COR-L47 (cell line): Measurements from ENCODE around the gene TES.

ENCODE experiments used
- DNase-seq: peaks from one replicate; lab custom pipeline; 2025; lab: John Stamatoyannopoulos, UW

The TES gene

DNA sequence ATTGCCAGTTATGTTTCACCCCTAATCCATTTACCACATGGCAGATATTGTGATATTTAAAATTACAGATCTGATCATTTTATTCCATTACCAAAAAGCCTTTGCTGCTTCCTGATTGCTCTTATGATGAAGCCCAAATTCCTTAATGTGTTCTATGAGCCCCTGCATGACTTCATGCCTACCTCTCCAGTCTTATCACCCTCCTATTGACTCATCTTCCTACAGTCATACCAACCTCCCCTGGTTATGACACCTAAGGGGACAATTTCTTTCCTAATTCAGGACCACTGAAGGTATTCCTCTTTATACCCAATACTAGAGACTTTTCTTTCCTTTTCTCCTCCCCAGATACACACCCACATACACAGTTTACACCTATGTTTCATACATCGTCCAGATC, 36.0 kb downstream of the TES start:
- no peak for DNase-seq

DNA sequence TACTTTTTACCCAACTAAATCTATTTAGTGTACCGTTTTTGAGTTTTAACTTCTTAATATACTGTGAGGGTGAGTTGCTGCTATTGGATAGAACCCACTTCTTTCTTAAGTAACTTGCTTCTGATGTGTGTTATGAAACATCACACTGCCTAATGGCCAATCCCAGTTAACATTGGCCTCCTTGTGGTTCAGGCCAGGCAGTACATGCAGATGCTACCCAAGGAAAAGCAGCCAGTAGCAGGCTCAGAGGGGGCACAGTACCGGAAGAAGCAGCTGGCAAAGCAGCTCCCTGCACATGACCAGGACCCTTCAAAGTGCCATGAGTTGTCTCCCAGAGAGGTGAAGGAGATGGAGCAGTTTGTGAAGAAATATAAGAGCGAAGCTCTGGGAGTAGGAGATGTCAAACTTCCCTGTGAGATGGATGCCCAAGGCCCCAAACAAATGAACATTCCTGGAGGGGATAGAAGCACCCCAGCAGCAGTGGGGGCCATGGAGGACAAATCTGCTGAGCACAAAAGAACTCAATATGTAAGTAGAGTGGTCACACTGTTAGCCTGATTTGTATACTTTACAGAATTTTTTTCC, 39.7 kb downstream of the TES start:
- peak; percentile 15 for DNase-seq

- no peak for DNase-seq
Observed at GRCh38 chr7:116251675-116252074, 41.3 kb downstream of the TES start.

DNA sequence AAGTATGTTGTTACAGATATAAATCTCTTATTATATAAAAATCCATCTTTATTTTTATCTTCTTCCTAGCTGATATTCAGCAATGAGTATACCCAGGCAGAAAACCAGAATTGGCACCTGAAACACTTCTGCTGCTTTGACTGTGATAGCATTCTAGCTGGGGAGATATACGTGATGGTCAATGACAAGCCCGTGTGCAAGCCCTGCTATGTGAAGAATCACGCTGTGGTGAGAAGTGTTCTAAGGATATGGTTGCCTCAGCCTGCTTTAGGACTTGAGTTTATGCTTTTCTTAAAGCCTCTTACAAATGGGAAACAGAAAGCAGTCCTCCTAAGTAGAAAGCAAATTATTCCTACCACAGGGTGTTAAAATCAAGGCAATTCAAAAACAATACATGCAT, 41.9 kb downstream of the TES start:
- no peak for DNase-seq

DNA sequence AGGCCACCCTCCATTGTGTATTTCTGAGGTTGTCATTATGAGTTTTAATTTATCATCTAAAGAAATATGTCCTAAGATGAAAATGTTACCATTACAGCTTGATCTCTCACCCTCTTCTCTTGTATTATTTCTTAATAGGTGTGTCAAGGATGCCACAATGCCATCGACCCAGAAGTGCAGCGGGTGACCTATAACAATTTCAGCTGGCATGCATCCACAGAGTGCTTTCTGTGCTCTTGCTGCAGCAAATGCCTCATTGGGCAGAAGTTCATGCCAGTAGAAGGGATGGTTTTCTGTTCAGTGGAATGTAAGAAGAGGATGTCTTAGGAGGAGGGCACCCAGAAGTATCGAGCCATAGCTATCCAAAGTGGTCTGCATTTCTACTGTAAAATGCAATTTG, 46.8 kb downstream of the TES start:
- DNase-seq, result no peak

DNA sequence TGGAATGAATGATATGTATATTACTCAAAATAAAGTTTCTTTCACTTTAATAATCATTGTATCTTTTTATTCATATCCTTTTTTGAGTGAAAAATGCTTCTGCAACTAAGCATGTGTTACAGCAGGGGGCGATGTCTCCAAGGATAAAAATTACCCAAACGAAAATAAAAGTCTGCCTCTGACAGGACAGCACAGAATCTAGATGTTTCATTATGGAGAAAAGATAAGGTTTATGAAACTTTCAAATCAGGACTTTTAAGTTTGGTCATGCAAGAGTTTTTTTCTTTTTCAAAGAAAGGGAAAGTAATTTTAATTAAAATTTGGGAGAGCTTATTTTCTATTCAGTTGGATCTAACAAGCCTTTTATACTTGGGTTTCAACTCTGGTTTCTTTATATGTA, 48.4 kb downstream of the TES start:
- peak; percentile 16 for DNase-seq

- DNase-seq, result no peak
Observed at GRCh38 chr7:116259156-116259870, 49.0 kb downstream of the TES start.

GRCh38 chr7:116259871-116260440, 49.6 kb downstream of the TES start:
- DNase-seq, result no peak

DNA sequence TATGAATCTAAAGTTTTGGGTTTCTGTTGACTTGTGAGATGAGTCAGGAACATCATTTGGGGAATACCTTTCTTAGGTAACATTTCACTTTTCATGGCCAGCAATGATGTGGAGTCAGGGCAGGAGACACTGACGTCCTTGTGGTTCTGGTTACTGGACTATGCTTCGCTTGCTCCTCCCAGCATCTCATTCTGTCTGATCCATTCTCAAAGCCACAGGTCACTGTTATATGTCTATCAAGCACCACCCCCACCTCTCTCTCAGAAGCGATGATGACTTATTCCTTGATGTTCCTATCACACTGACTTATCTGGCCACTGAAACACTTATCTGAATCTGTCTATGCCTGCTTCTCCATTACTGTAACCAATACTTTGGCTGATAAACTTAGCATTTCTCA, 51.6 kb downstream of the TES start:
- DNase-seq, result no peak

GRCh38 chr7:116265881-116266280, 55.5 kb downstream of the TES start:
- DNase-seq, result no peak

DNA sequence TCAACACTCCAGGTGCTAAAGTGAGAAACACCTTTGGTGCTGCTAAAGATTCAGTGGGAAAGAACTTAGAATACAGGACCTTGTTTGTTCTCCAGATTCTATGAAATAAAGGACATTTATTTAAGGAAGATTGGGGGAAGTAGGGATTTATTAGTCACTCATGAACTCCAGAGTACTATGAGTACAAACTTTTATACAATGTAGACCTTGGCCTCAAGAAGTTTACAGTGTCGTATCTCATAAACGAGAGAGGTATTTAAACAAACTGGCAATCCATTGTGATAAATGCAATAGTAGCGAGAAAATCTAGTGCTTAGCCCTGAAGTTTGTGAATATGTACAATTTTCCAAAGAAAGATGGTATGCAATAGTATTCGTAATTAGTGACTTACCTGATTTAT, 59.1 kb downstream of the TES start:
- DNase-seq, result no peak

- DNase-seq, result no peak
Observed at GRCh38 chr7:116271161-116271913, 61.0 kb downstream of the TES start.

DNA sequence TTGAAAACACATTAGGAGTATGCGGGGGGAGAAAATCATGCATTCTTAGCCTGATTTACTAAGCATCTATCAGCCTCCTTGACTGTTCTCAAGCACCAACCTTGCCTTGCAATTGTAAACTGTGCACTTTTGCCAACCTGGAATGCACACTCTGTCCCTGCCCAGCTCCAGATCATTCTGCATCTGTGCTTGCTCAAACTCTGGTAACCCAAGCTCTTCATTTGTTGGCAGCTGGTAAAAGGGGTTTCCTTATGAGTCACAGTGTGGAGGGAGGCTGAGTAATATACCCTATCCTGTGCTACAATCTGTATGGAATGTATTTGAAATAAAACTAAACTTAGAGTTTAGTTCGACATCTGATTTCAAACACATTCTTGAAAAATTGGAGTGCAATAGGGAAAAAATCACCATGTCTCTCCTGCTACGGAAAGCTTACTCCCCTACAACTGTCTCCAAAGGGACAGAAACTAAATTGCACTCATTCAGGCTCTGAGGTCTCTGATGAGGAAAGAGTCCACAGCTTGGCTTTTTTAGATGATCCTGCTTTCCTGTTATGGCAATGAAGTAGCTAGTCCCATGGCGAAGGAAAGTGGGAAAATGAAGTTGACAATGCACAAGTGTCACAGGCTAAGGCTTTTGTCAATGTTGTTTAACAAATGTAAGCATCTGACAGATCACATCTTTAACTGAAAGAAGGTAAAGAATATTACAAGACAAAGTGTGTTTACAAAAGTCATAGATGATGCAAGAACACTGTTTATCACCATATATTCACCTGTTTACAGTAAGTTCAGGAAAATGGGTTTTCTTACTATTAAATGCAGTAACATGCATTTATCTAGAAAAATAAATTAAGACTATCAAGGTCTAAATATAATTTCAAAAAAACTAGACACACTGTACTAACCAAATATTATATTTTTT, 61.9 kb downstream of the TES start:
- DNase-seq, result no peak

GRCh38 chr7:116273283-116273917, 63.1 kb downstream of the TES start:
- DNase-seq, result no peak

DNA sequence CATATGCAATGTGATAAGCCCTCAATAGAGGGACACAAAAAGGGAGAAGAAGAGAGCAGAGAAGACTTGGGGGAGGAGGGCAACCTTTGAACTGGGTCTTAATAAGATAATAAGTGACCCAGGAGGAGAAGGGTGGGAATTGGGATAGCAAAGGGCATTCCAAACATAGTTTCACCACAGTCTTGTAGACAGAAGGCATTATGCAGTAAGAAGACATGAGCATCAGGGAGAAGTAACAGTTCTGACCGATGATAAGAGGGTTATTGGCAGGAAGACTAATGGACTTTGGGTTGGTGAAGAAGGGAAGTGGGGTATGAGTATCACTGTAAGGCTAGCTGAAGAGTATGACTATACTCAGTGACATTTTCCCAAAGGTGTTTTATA, 63.6 kb downstream of the TES start:
- DNase-seq, result no peak

- DNase-seq, result no peak
Observed at GRCh38 chr7:116277070-116277469, 66.7 kb downstream of the TES start.

DNA sequence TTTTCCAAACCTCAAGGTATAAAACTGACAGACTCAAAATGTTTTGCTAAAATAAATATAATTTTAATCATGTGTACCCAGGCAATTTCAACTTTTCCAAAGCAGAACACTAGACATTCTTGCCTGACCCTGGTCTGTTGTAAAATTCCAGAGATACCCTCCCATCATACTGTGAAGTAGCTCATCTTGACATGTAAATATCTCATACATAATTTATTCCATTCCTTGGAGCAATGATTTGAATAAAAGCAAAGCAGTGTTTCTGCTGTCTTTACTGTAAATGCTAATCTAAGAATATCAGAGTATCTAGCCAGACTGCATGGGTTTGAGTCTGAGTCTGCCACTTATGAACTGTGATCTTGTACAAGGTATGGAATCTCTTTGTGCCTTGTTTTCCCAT, 68.9 kb downstream of the TES start:
- no peak for DNase-seq

- DNase-seq, result no peak
Observed at GRCh38 chr7:116280803-116281202, 70.5 kb downstream of the TES start.

GRCh38 chr7:116283595-116284204, 73.4 kb downstream of the TES start:
- no peak for DNase-seq

DNA sequence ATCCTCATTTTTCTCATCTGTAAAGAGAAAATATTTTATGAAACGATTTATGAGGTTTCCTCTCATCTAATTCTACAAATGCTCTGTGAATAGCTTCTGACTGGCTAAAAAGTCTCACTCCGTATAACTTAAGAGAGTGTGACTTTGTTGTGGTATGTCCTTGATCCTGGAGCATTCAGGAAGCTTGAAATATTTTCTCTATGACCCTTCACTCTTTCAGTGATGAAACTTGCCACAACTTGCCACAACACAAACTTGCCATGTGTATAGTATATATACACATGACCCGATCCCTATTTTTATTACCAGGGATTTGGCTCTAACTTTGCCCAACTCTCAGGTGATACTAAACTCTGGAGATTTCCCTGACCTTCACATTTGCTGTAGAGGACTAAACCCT, 74.1 kb downstream of the TES start:
- no peak for DNase-seq

GRCh38 chr7:116285252-116285651, 74.9 kb downstream of the TES start:
- no peak for DNase-seq
